WTC11 (cell line): Measurements from ENCODE around the gene FANCI. TPM values are rescaled to one million over a fixed set of nuclear protein-coding genes. Genes with fewer than 3 reads are reported as not detected.

ENCODE experiments used
- ARID4B ChIP-seq: sonication (generic); formaldehyde crosslinking; IDR thresholded peaks from 2 replicates; pipeline ENCODE4 v1.8.0; 2023; ENCODE audit warnings: missing genetic modification reagents, mild to moderate bottlenecking, borderline replicate concordance
- ATF6 ChIP-seq: sonication (generic); formaldehyde crosslinking; IDR thresholded peaks from 2 replicates; pipeline ENCODE4 v1.8.1; 2023; ENCODE audit warnings: mild to moderate bottlenecking, missing genetic modification reagents
- CREB1 ChIP-seq: sonication (generic); formaldehyde crosslinking; IDR thresholded peaks from 2 replicates; pipeline ENCODE4 v1.8.0; 2023; ENCODE audit warnings: mild to moderate bottlenecking, missing genetic modification reagents
- CREM ChIP-seq: sonication (generic); formaldehyde crosslinking; IDR thresholded peaks from 2 replicates; pipeline ENCODE4 v1.8.1; 2022; ENCODE audit warnings: mild to moderate bottlenecking, missing genetic modification reagents, moderate library complexity
- E2F5 ChIP-seq: sonication (generic); formaldehyde crosslinking; IDR thresholded peaks from 2 replicates; pipeline ENCODE4 v1.8.1; 2022; ENCODE audit warnings: mild to moderate bottlenecking, moderate library complexity, missing genetic modification reagents
- FOXJ3 ChIP-seq: sonication (generic); formaldehyde crosslinking; IDR thresholded peaks from 2 replicates; pipeline ENCODE4 v1.9.0; 2021; ENCODE audit warnings: missing genetic modification reagents, mild to moderate bottlenecking, borderline replicate concordance
- GRHL2 ChIP-seq: fragments of 250-450 bp; sonication (Bioruptor Pico); IDR thresholded peaks from 2 replicates; pipeline ENCODE4 v1.8.0; 2022; ENCODE audit warnings: mild to moderate bottlenecking, moderate library complexity; ENCODE audit not compliant: insufficient replicate concordance, severe bottlenecking
- JUN ChIP-seq: sonication (generic); formaldehyde crosslinking; IDR thresholded peaks from 2 replicates; pipeline ENCODE4 v1.8.0; 2023; ENCODE audit warnings: mild to moderate bottlenecking, missing genetic modification reagents
- MAX ChIP-seq: sonication (generic); formaldehyde crosslinking; IDR thresholded peaks from 2 replicates; pipeline ENCODE4 v1.8.0; 2022; ENCODE audit warnings: mild to moderate bottlenecking, missing genetic modification reagents
- MXD4 ChIP-seq: fragments of 250-450 bp; sonication (Bioruptor Pico); IDR thresholded peaks from 2 replicates; pipeline ENCODE4 v1.8.0; 2021; ENCODE audit warnings: mild to moderate bottlenecking, moderate library complexity, borderline replicate concordance
- NFE2L1 ChIP-seq: sonication (generic); formaldehyde crosslinking; IDR thresholded peaks from 2 replicates; pipeline ENCODE4 v1.8.1; 2023; ENCODE audit warnings: missing genetic modification reagents
- NR2C2 ChIP-seq: sonication (generic); formaldehyde crosslinking; IDR thresholded peaks from 2 replicates; pipeline ENCODE4 v1.8.0; 2022; ENCODE audit warnings: mild to moderate bottlenecking, missing genetic modification reagents
- PRDM15 ChIP-seq: sonication (generic); formaldehyde crosslinking; IDR thresholded peaks from 2 replicates; pipeline ENCODE4 v1.8.0; 2022; ENCODE audit warnings: missing genetic modification reagents
- PREB ChIP-seq: sonication (generic); formaldehyde crosslinking; IDR thresholded peaks from 2 replicates; pipeline ENCODE4 v1.8.1; 2022; ENCODE audit warnings: mild to moderate bottlenecking, missing genetic modification reagents, moderate library complexity, borderline replicate concordance
- SMAD3 ChIP-seq: sonication (generic); formaldehyde crosslinking; IDR thresholded peaks from 2 replicates; pipeline ENCODE4 v1.8.0; 2022; ENCODE audit warnings: missing genetic modification reagents, mild to moderate bottlenecking, borderline replicate concordance
- SP1 ChIP-seq: sonication (generic); formaldehyde crosslinking; conservative IDR thresholded peaks from 2 replicates; pipeline ENCODE4 v1.8.1; 2022; ENCODE audit warnings: missing genetic modification reagents
- TEAD1 ChIP-seq: sonication (generic); formaldehyde crosslinking; IDR thresholded peaks from 2 replicates; pipeline ENCODE4 v1.8.0; 2022; ENCODE audit warnings: mild to moderate bottlenecking, missing genetic modification reagents
- USF1 ChIP-seq: sonication (generic); formaldehyde crosslinking; IDR thresholded peaks from 2 replicates; pipeline ENCODE4 v1.8.0; 2022; ENCODE audit warnings: mild to moderate bottlenecking, missing genetic modification reagents
- ZNF232 ChIP-seq: sonication (generic); formaldehyde crosslinking; IDR thresholded peaks from 2 replicates; pipeline ENCODE4 v1.8.0; 2022; ENCODE audit warnings: mild to moderate bottlenecking, missing genetic modification reagents
- ZNF512 ChIP-seq: sonication (generic); formaldehyde crosslinking; IDR thresholded peaks from 2 replicates; pipeline ENCODE4 v1.8.1; 2022; ENCODE audit warnings: missing genetic modification reagents, borderline replicate concordance
- ZNF671 ChIP-seq: fragments of 250-450 bp; sonication (Bioruptor Pico); IDR thresholded peaks from 2 replicates; pipeline ENCODE4 v1.8.0; 2021; ENCODE audit warnings: mild to moderate bottlenecking
- total RNA-seq: library from RNA; stranded (reverse); gene quantifications from 3 replicates; pipeline ENCODE4 v1.2.3, GENCODE V29; 2021

FANCI gene
- total RNA-seq, 1 experiment from 2014 or later: 108 TPM

- TF ChIP-seq ARID4B (CRISPR knock-in tag): peak; percentile 35; the same call in 1 of the 2 replicates
- TF ChIP-seq TEAD1: peak; percentile 79
- TF ChIP-seq E2F5: peak; percentile 41; the same call in 1 of the 2 replicates
- no peak for TF ChIP-seq ZNF671 (CRISPR knock-in tag)
- no peak for TF ChIP-seq JUN (CRISPR knock-in tag)
- no peak for TF ChIP-seq FOXJ3 (CRISPR knock-in tag)
- TF ChIP-seq NFE2L1 (CRISPR knock-in tag): peak; percentile 39; the same call in 1 of the 2 replicates
- peak; percentile 49; the same call in 1 of the 2 replicates for TF ChIP-seq USF1 (CRISPR knock-in tag)
- no peak for TF ChIP-seq ATF6 (CRISPR knock-in tag)
- TF ChIP-seq PRDM15 (CRISPR knock-in tag): no peak
- 0 out of 2 replicates have a peak, but pooled peaks have one; percentile 64 for TF ChIP-seq CREB1 (CRISPR knock-in tag)
- TF ChIP-seq SP1 (CRISPR knock-in tag): peak; percentile 85
- TF ChIP-seq CREM (CRISPR knock-in tag): 0 out of 2 replicates have a peak, but pooled peaks have one; percentile 44
- no peak for TF ChIP-seq PREB (CRISPR knock-in tag)
- TF ChIP-seq ZNF232 (CRISPR knock-in tag): peak; percentile 20; the same call in 1 of the 2 replicates
- TF ChIP-seq MAX (CRISPR knock-in tag): peak; percentile 97
- TF ChIP-seq SMAD3 (CRISPR knock-in tag): peak; percentile 89; the same call in 1 of the 2 replicates
- TF ChIP-seq GRHL2: no peak
- no peak for TF ChIP-seq MXD4 (CRISPR knock-in tag)
- no peak for TF ChIP-seq ZNF512 (CRISPR knock-in tag)
- no peak for TF ChIP-seq NR2C2 (CRISPR knock-in tag)
Measured at GRCh38 chr15:89243691-89244573, at the start of gene FANCI (continued).
